22Rv1 (cell line): Measurements from ENCODE around the gene ESYT2.

Experiments
- CTCF ChIP-seq: fragments of 450-650 bp; IDR thresholded peaks from 2 replicates; pipeline ENCODE4 v1.5.1; 2017; ENCODE audit warnings: mild to moderate bottlenecking
- ZFX ChIP-seq: fragments of 450-650 bp; IDR thresholded peaks from 2 replicates; pipeline ENCODE4 v1.6.1; 2017; ENCODE audit warnings: antibody characterized with exemption, borderline replicate concordance

GRCh38 chr7:158741294-158741666, 88.0 kb downstream of the ESYT2 start:
- TF ChIP-seq CTCF = no peak
- TF ChIP-seq ZFX = no peak
